GM12878 (cell line): ENCODE measurements around the gene MTCH2. TPM values are rescaled to one million over a fixed set of nuclear protein-coding genes. Genes with fewer than 3 reads are reported as not detected.

Source experiments
- ATAC-seq: fragments of 200-7000 bp; cut with Tn5 transposase; 3 replicates; pipeline ENCODE4 v1.9.1; 2020; ENCODE audit warnings: mild to moderate bottlenecking, moderate library complexity
- BruUV-seq: library from RNA; stranded (reverse); fragments of 400-500 nt; replicated peaks from 2 replicates; lab custom pipeline; 2021; lab: Mats Ljungman, UMichigan
- CTCF ChIA-PET: fragments of 300-600 bp; sonication (Branson Sonifier 250); formaldehyde crosslinking; extraction: SDS; loops from one replicate; lab custom pipeline; 2021; ENCODE audit warnings: inconsistent platforms; lab: Yijun Ruan, JAX
- POLR2A ChIA-PET: fragments of 350-600 bp; formaldehyde crosslinking; extraction: SDS; loops from one replicate; lab custom pipeline; 2021; ENCODE audit warnings: inconsistent platforms; lab: Charles Lee
- RAD21 ChIA-PET: fragments of 300-600 bp; sonication (Branson Sonifier 250); formaldehyde crosslinking; loops from one replicate; lab custom pipeline; 2023; ENCODE audit warnings: antibody characterized with exemption; ENCODE audit not compliant: unreplicated experiment; lab: Charles Lee
- SMC1A ChIA-PET: fragments of 300-600 bp; sonication (Branson Sonifier 250); formaldehyde crosslinking; loops from one replicate; lab custom pipeline; 2023; ENCODE audit not compliant: unreplicated experiment, uncharacterized antibody; lab: Charles Lee
- DNase-seq: peaks from one replicate; pipeline ENCODE4 v3.0.0-alpha.2; 2011; ENCODE audit warnings: low read depth, low spot score
- FAIRE-seq: peaks from 3 replicates; lab custom pipeline; 2011; peaks lifted over from hg19 to GRCh38; lab: Jason Lieb, UNC
- H2AFZ ChIP-seq: 2 replicates; pipeline ENCODE4 v1.6.0; 2011; ENCODE audit warnings: low read depth, low read length, control low read depth; ENCODE audit not compliant: control insufficient read depth
- H3K27ac ChIP-seq: 2 replicates; pipeline ENCODE4 v1.5.1; 2011; ENCODE audit warnings: control low read depth; ENCODE audit not compliant: control insufficient read depth, insufficient read depth
- H3K27me3 ChIP-seq, 2 experiments: replicated peaks in 1 of 2; 2 replicates each; pipeline versions ENCODE4 v1.6.0 to v1.6.1; 2011; ENCODE audit warnings: low read length in 1 of 2; ENCODE audit not compliant: control insufficient read depth in 2 of 2, insufficient read depth in 2 of 2
- H3K36me3 ChIP-seq, 2 experiments: 2 replicates each; pipeline ENCODE4 v1.5.1; 2011; ENCODE audit warnings: low read length in 1 of 2; ENCODE audit not compliant: control insufficient read depth in 2 of 2, insufficient read depth in 2 of 2
- H3K4me1 ChIP-seq: 2 replicates; pipeline ENCODE4 v1.6.1; 2011; ENCODE audit warnings: mild to moderate bottlenecking, low read length, moderate library complexity, mixed read lengths; ENCODE audit not compliant: control insufficient read depth, insufficient read depth
- H3K4me2 ChIP-seq: 2 replicates; pipeline ENCODE4 v1.6.0; 2011; ENCODE audit warnings: control low read depth; ENCODE audit not compliant: control insufficient read depth, insufficient read depth
- H3K4me3 ChIP-seq: fragments of 200-600 bp; sonication (generic); 2 replicates; pipeline ENCODE4 v1.5.1; 2016
- H3K79me2 ChIP-seq: 2 replicates; pipeline ENCODE4 v1.6.0; 2011; ENCODE audit warnings: low read length; ENCODE audit not compliant: control insufficient read depth, insufficient read depth
- H3K9ac ChIP-seq: 2 replicates; pipeline ENCODE4 v1.8.0; 2011; ENCODE audit warnings: low read length, control low read depth, mixed read lengths; ENCODE audit not compliant: control insufficient read depth, insufficient read depth
- H3K9me3 ChIP-seq: replicated peaks from 3 replicates; pipeline ENCODE4 v1.5.1; 2011; ENCODE audit warnings: mild to moderate bottlenecking, low read length; ENCODE audit not compliant: control insufficient read depth, insufficient read depth
- H4K20me1 ChIP-seq: 2 replicates; pipeline ENCODE4 v1.6.0; 2011; ENCODE audit not compliant: control insufficient read depth, insufficient read depth
- CREB1 ChIP-seq: IDR thresholded peaks from 2 replicates; pipeline ENCODE4 v1.6.1; 2012; ENCODE audit warnings: low read depth, mild to moderate bottlenecking, inconsistent platforms
- SMC3 ChIP-seq: IDR thresholded peaks from 2 replicates; pipeline ENCODE4 v1.6.1; 2011; ENCODE audit warnings: low read length, improper control_type of control experiment, borderline replicate concordance
- WGBS: methylation state at CpG from one replicate; pipeline ENCODE4 v1.1.6; 2016; ENCODE audit warnings: low lambda C conversion rate; ENCODE audit not compliant: insufficient replicate concordance, insufficient coverage; ENCODE audit errors: missing lambda C conversion rate; 5-methylcytosine and 5-hydroxymethylcytosine counted together
- in situ Hi-C: fragments of 300-500 bp; cut with MboI; formaldehyde crosslinking; loops from 9 replicates; pipeline ENCODE4 v1.14.3; 2018; ENCODE audit warnings: mixed read lengths
- intact Hi-C: fragments of 100-400 bp; cut with micrococcal nuclease; formaldehyde crosslinking; loops from one replicate; pipeline ENCODE4 v1.14.2; 2022; ENCODE audit not compliant: unreplicated experiment
- polyA plus RNA-seq, 11 experiments: library from polyadenylated mRNA; depleted of rRNA in 4 of 11; unstranded in 6 of 11; stranded (reverse) in 5 of 11; fragments of >200 nt; fragmentation: Nextera tagmentation in 4 of 11; fragmentation: Illumina TruSeq in 1 of 11; extraction: Ambion mirVana in 4 of 11; extraction: Trizol in 1 of 11; gene quantifications; 1 replicate in 1 of 11; 2 replicates in 10 of 11; pipeline versions ENCODE4 v1.2.1 to v1.2.3, GENCODE V29; 2011 to 2016; ENCODE audit warnings: inconsistent platforms in 2 of 11, missing spikeins in 2 of 11, low read depth in 1 of 11
- total RNA-seq, 4 experiments: library from RNA; depleted of rRNA in 3 of 4; stranded (reverse); fragments of >200 nt in 3 of 4; fragmentation: Illumina TruSeq in 1 of 4; extraction: Trizol in 1 of 4; gene quantifications; 2 replicates each; pipeline versions ENCODE4 v1.2.1 to v1.2.3, GENCODE V29; 2013 to 2021
- TF ChIP-seq, protein P1 (sequence below): fragments of 450-650 bp; IDR thresholded peaks from 2 replicates; pipeline ENCODE4 v1.6.1; 2017; ENCODE audit warnings: antibody characterized with exemption, mild to moderate bottlenecking, moderate library complexity
- TF ChIP-seq, protein P2 (sequence below), 3 experiments: IDR thresholded peaks in 2 of 3; conservative IDR thresholded peaks in 1 of 3; 2 replicates each; pipeline ENCODE4 v1.5.1; 2011; ENCODE audit warnings: low read depth in 3 of 3, low read length in 3 of 3, mild to moderate bottlenecking in 3 of 3, control low read depth in 2 of 3, moderate library complexity in 2 of 3, inconsistent platforms in 1 of 3, mixed read lengths in 1 of 3; ENCODE audit not compliant: control insufficient read depth in 2 of 3, insufficient read depth in 1 of 3; ENCODE audit errors: extremely low read depth in 1 of 3
- TF ChIP-seq, protein P3 (sequence below): fragments of 450-650 bp; IDR thresholded peaks from 2 replicates; pipeline ENCODE4 v1.6.1; 2017; ENCODE audit warnings: mild to moderate bottlenecking, moderate library complexity
- TF ChIP-seq, protein P4 (sequence below): fragments of 450-650 bp; IDR thresholded peaks from 2 replicates; pipeline ENCODE4 v1.6.1; 2017; ENCODE audit warnings: low read depth, mild to moderate bottlenecking, moderate library complexity

The MTCH2 gene
- total and polyA plus RNA-seq, 10 of the 15 experiments (the other 5 are each of a cell fraction or from before 2014, with no cell fraction given) = 72.4 to 341 (median 144) TPM

- TF ChIP-seq, protein P1, sequence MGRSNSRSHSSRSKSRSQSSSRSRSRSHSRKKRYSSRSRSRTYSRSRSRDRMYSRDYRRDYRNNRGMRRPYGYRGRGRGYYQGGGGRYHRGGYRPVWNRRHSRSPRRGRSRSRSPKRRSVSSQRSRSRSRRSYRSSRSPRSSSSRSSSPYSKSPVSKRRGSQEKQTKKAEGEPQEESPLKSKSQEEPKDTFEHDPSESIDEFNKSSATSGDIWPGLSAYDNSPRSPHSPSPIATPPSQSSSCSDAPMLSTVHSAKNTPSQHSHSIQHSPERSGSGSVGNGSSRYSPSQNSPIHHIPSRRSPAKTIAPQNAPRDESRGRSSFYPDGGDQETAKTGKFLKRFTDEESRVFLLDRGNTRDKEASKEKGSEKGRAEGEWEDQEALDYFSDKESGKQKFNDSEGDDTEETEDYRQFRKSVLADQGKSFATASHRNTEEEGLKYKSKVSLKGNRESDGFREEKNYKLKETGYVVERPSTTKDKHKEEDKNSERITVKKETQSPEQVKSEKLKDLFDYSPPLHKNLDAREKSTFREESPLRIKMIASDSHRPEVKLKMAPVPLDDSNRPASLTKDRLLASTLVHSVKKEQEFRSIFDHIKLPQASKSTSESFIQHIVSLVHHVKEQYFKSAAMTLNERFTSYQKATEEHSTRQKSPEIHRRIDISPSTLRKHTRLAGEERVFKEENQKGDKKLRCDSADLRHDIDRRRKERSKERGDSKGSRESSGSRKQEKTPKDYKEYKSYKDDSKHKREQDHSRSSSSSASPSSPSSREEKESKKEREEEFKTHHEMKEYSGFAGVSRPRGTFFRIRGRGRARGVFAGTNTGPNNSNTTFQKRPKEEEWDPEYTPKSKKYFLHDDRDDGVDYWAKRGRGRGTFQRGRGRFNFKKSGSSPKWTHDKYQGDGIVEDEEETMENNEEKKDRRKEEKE = no peak
Observed at GRCh38 chr11:47617417-47617809, 24.9 kb downstream of the MTCH2 start (continued).

DNA sequence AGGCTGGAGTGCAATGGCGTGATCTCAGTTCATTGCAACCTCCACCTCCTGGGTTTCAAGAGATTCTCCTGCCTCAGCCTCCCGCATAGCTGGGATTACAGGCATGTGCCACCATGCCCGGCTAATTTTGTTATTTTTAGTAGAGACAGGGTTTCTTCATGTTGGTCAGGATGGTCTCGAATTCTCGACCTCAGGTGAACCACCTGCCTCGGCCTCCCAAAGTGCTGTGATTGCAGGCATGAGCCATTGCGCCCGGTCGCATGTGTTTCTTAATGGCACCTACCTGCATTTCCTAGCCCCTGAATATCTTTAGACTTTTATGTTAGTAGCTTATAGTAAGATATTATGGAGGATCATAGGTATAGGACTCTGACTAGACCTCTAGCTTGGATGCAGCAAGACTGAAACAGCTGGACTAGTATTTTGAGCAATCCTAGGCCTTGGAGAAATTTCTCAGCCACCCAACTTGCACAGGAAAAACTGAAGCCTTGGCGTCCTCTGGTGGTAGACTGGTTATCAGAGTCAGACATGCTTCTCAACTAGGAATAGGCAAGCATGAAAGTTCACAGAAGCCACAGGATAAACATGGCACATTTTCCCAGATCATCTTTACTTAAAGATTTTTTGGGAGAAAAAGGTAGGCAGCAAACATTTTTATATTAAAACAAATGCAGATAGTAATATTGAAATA lies 25.5 kb downstream of the MTCH2 start:
- H3K9me3 ChIP-seq = no peaks in the 10 kb centered on the region
- SMC1A ChIA-PET = interaction anchor here (0.6 to 1.7 kb wide), 7 partner anchors 38 to 242 kb away, joined by 3 to 6 read pairs (median 3); partner anchors contain the start of genes KBTBD4 and NDUFS3
- in situ Hi-C loops (no loop called here), intact Hi-C loops (no loop called here)
- H3K79me2 ChIP-seq = no peaks in the 10 kb centered on the region
- no peaks in the 10 kb centered on the region for H3K27me3 ChIP-seq
- no TSS peak for BruUV-seq
- DNase-seq = no peak
- no peaks in the 10 kb centered on the region for H4K20me1 ChIP-seq
- RAD21 ChIA-PET = interaction anchor here (0.7 to 1.8 kb wide), 4 partner anchors 10 to 162 kb away, joined by 3 to 5 read pairs (median 4); partner anchors contain the start of genes KBTBD4 and NDUFS3
- H3K4me3 ChIP-seq = no peak overlapping the region
- POLR2A ChIA-PET = no interaction called here
- no peak overlapping the region for H3K27ac ChIP-seq
- FAIRE-seq = peak; percentile 41
- peaks cover under 1 to 21% of the 10 kb centered on the region in 2 experiments; a peak in 3 of 4 replicates for H3K36me3 ChIP-seq
- 89% methylated on average over 10 of the region's 10 CpGs for WGBS
- CTCF ChIA-PET = interaction anchor here (0.6 to 2.6 kb wide), 17 partner anchors 9 to 466 kb away, joined by 3 to 13 read pairs (median 4); partner anchors contain the start of gene KBTBD4
- peak; percentile 78 for ATAC-seq
- peaks cover 13% of the 10 kb centered on the region; the same call in 1 of the 2 replicates for H3K4me1 ChIP-seq
- H3K4me2 ChIP-seq = no peak overlapping the region
- no peak overlapping the region for H2AFZ ChIP-seq
- no peak overlapping the region for H3K9ac ChIP-seq
- TF ChIP-seq CREB1 (0 out of 2 replicates have a peak, but pooled peaks have one; percentile 24), SMC3 (peak; percentile 59; the same call in 1 of the 2 replicates)
- TF ChIP-seq, protein P2, sequence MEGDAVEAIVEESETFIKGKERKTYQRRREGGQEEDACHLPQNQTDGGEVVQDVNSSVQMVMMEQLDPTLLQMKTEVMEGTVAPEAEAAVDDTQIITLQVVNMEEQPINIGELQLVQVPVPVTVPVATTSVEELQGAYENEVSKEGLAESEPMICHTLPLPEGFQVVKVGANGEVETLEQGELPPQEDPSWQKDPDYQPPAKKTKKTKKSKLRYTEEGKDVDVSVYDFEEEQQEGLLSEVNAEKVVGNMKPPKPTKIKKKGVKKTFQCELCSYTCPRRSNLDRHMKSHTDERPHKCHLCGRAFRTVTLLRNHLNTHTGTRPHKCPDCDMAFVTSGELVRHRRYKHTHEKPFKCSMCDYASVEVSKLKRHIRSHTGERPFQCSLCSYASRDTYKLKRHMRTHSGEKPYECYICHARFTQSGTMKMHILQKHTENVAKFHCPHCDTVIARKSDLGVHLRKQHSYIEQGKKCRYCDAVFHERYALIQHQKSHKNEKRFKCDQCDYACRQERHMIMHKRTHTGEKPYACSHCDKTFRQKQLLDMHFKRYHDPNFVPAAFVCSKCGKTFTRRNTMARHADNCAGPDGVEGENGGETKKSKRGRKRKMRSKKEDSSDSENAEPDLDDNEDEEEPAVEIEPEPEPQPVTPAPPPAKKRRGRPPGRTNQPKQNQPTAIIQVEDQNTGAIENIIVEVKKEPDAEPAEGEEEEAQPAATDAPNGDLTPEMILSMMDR (IDR thresholded peaks at IDR 0.05 in 2 of 3, conservative IDR thresholded peaks at IDR 0.05 in 1 of 3; ENCODE audit: control insufficient read depth in 2 of 3, extremely low read depth in 1 of 3, insufficient read depth in 1 of 3, low read depth in 3 of 3, low read length in 3 of 3) = peak; percentile 77 to 89 (median 77)
- TF ChIP-seq, protein P3, sequence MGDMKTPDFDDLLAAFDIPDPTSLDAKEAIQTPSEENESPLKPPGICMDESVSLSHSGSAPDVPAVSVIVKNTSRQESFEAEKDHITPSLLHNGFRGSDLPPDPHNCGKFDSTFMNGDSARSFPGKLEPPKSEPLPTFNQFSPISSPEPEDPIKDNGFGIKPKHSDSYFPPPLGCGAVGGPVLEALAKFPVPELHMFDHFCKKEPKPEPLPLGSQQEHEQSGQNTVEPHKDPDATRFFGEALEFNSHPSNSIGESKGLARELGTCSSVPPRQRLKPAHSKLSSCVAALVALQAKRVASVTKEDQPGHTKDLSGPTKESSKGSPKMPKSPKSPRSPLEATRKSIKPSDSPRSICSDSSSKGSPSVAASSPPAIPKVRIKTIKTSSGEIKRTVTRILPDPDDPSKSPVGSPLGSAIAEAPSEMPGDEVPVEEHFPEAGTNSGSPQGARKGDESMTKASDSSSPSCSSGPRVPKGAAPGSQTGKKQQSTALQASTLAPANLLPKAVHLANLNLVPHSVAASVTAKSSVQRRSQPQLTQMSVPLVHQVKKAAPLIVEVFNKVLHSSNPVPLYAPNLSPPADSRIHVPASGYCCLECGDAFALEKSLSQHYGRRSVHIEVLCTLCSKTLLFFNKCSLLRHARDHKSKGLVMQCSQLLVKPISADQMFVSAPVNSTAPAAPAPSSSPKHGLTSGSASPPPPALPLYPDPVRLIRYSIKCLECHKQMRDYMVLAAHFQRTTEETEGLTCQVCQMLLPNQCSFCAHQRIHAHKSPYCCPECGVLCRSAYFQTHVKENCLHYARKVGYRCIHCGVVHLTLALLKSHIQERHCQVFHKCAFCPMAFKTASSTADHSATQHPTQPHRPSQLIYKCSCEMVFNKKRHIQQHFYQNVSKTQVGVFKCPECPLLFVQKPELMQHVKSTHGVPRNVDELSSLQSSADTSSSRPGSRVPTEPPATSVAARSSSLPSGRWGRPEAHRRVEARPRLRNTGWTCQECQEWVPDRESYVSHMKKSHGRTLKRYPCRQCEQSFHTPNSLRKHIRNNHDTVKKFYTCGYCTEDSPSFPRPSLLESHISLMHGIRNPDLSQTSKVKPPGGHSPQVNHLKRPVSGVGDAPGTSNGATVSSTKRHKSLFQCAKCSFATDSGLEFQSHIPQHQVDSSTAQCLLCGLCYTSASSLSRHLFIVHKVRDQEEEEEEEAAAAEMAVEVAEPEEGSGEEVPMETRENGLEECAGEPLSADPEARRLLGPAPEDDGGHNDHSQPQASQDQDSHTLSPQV = 0 out of 2 replicates have a peak, but pooled peaks have one; percentile 41
- TF ChIP-seq, protein P4, sequence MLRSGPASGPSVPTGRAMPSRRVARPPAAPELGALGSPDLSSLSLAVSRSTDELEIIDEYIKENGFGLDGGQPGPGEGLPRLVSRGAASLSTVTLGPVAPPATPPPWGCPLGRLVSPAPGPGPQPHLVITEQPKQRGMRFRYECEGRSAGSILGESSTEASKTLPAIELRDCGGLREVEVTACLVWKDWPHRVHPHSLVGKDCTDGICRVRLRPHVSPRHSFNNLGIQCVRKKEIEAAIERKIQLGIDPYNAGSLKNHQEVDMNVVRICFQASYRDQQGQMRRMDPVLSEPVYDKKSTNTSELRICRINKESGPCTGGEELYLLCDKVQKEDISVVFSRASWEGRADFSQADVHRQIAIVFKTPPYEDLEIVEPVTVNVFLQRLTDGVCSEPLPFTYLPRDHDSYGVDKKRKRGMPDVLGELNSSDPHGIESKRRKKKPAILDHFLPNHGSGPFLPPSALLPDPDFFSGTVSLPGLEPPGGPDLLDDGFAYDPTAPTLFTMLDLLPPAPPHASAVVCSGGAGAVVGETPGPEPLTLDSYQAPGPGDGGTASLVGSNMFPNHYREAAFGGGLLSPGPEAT = no peak
